Measurements from ENCODE around the gene EDC3. TPM values are rescaled to one million over a fixed set of nuclear protein-coding genes. Genes with fewer than 3 reads are reported as not detected.

The EDC3 gene
- polyA plus RNA-seq, 4 donors = 13.5 to 29.2 (median 21.2) TPM

- 82 to 89% (median 88%) methylated on average over 3 of the region's 3 CpGs for WGBS, 3 donors
- FAIRE-seq = no peak
Measured at GRCh38 chr15:74592222-74592621, 103.6 kb downstream of the EDC3 start.

GRCh38 chr15:74589826-74590225 lies 106.0 kb downstream of the EDC3 start:
- peaks cover 9 to 74% (median 12%) of the 10 kb centered on the region in 3 donors for H3K36me3 ChIP-seq (ENCODE audit: control insufficient read depth in 3 of 3, insufficient read depth in 2 of 3, low read depth in 1 of 3, low read length in 3 of 3)

More at GRCh38 chr15:74592222-74592621, 103.6 kb downstream of the EDC3 start:
- Histone ChIP-seq H3K4me3 (ENCODE audit: low read depth in 1 of 3, low read length in 3 of 3) (no peak overlapping the region), H3K27me3 (ENCODE audit: control insufficient read depth in 3 of 3, insufficient read depth in 3 of 3, low read length in 3 of 3) (no peaks in the 10 kb centered on the region), H3K4me1 (ENCODE audit: control insufficient read depth in 3 of 3, insufficient read depth in 2 of 3, low read depth in 1 of 3, low read length in 2 of 3) (peaks cover 0 to 7% (median 0%) of the 10 kb centered on the region in 3 donors), H3K9me3 (ENCODE audit: control insufficient read depth in 2 of 2, insufficient read depth in 1 of 2, low read depth in 1 of 2, low read length in 1 of 2) (no peaks in the 10 kb centered on the region), H3K36me3 (ENCODE audit: control insufficient read depth in 3 of 3, insufficient read depth in 2 of 3, low read depth in 1 of 3, low read length in 3 of 3) (peaks cover 4 to 71% (median 10%) of the 10 kb centered on the region in 3 donors), H3K27ac (ENCODE audit: low read depth in 1 of 3, low read length in 2 of 3) (no peak overlapping the region)
- no peak for DNase-seq

GRCh38 chr15:74585857-74586256 lies 110.0 kb downstream of the EDC3 start:
- Histone ChIP-seq H3K4me1 (ENCODE audit: control insufficient read depth in 3 of 3, insufficient read depth in 2 of 3, low read depth in 1 of 3, low read length in 2 of 3) (no peaks in the 10 kb centered on the region), H3K27ac (ENCODE audit: low read depth in 1 of 3, low read length in 2 of 3) (no peak overlapping the region), H3K4me3 (ENCODE audit: low read depth in 1 of 3, low read length in 3 of 3) (no peak overlapping the region), H3K36me3 (ENCODE audit: control insufficient read depth in 3 of 3, insufficient read depth in 2 of 3, low read depth in 1 of 3, low read length in 3 of 3) (peaks cover 10 to 54% (median 11%) of the 10 kb centered on the region in 3 donors), H3K27me3 (ENCODE audit: control insufficient read depth in 3 of 3, insufficient read depth in 3 of 3, low read length in 3 of 3) (no peaks in the 10 kb centered on the region), H3K9me3 (ENCODE audit: control insufficient read depth in 2 of 2, insufficient read depth in 1 of 2, low read depth in 1 of 2, low read length in 1 of 2) (no peaks in the 10 kb centered on the region)
- WGBS, 3 donors = 92 to 94% (median 92%) methylated on average over 9 of the region's 9 CpGs
- FAIRE-seq = no peak
- no peak for DNase-seq

More at GRCh38 chr15:74589826-74590225, 106.0 kb downstream of the EDC3 start:
- FAIRE-seq = no peak
- no peak for DNase-seq
- no peak overlapping the region for H3K4me3 ChIP-seq (ENCODE audit: low read depth in 1 of 3, low read length in 3 of 3)
- H3K9me3 ChIP-seq (ENCODE audit: control insufficient read depth in 2 of 2, insufficient read depth in 1 of 2, low read depth in 1 of 2, low read length in 1 of 2) = no peaks in the 10 kb centered on the region
- no peak overlapping the region for H3K27ac ChIP-seq (ENCODE audit: low read depth in 1 of 3, low read length in 2 of 3)
- no peaks in the 10 kb centered on the region for H3K27me3 ChIP-seq (ENCODE audit: control insufficient read depth in 3 of 3, insufficient read depth in 3 of 3, low read length in 3 of 3)
- 92 to 96% (median 92%) methylated on average over 6 of the region's 6 CpGs for WGBS, 3 donors
- peaks cover 0 to 4% (median 0%) of the 10 kb centered on the region in 3 donors for H3K4me1 ChIP-seq (ENCODE audit: control insufficient read depth in 3 of 3, insufficient read depth in 2 of 3, low read depth in 1 of 3, low read length in 2 of 3)

- no peaks in the 10 kb centered on the region for H3K9me3 ChIP-seq (ENCODE audit: control insufficient read depth in 2 of 2, insufficient read depth in 1 of 2, low read depth in 1 of 2, low read length in 1 of 2)
- 60 to 72% (median 70%) methylated on average over 3 of the region's 3 CpGs for WGBS, 3 donors
- FAIRE-seq (no peak), DNase-seq (no peak)
- H3K27me3 ChIP-seq (ENCODE audit: control insufficient read depth in 3 of 3, insufficient read depth in 3 of 3, low read length in 3 of 3) = no peaks in the 10 kb centered on the region
- no peaks in the 10 kb centered on the region for H3K4me1 ChIP-seq (ENCODE audit: control insufficient read depth in 3 of 3, insufficient read depth in 2 of 3, low read depth in 1 of 3, low read length in 2 of 3)
- no peak overlapping the region for H3K27ac ChIP-seq (ENCODE audit: low read depth in 1 of 3, low read length in 2 of 3)
- H3K4me3 ChIP-seq (ENCODE audit: low read depth in 1 of 3, low read length in 3 of 3) = no peak overlapping the region
- peaks cover 6 to 54% (median 10%) of the 10 kb centered on the region in 3 donors for H3K36me3 ChIP-seq (ENCODE audit: control insufficient read depth in 3 of 3, insufficient read depth in 2 of 3, low read depth in 1 of 3, low read length in 3 of 3)
Measured at GRCh38 chr15:74585191-74585590, 110.6 kb downstream of the EDC3 start.

GRCh38 chr15:74584779-74585178 lies 111.0 kb downstream of the EDC3 start:
- FAIRE-seq (no peak), DNase-seq (no peak)
- H3K27me3 ChIP-seq (ENCODE audit: control insufficient read depth in 3 of 3, insufficient read depth in 3 of 3, low read length in 3 of 3) = no peaks in the 10 kb centered on the region

GRCh38 chr15:74584204-74584603 lies 111.6 kb downstream of the EDC3 start:
- H3K27ac ChIP-seq (ENCODE audit: low read depth in 1 of 3, low read length in 2 of 3) = no peak overlapping the region
- no peaks in the 10 kb centered on the region for H3K27me3 ChIP-seq (ENCODE audit: control insufficient read depth in 3 of 3, insufficient read depth in 3 of 3, low read length in 3 of 3)
- DNase-seq = no peak
- WGBS, 3 donors = 83 to 88% (median 85%) methylated on average over 2 of the region's 2 CpGs
- FAIRE-seq = no peak
- no peak overlapping the region for H3K4me3 ChIP-seq (ENCODE audit: low read depth in 1 of 3, low read length in 3 of 3)
- no peaks in the 10 kb centered on the region for H3K9me3 ChIP-seq (ENCODE audit: control insufficient read depth in 2 of 2, insufficient read depth in 1 of 2, low read depth in 1 of 2, low read length in 1 of 2)
- H3K4me1 ChIP-seq (ENCODE audit: control insufficient read depth in 3 of 3, insufficient read depth in 2 of 3, low read depth in 1 of 3, low read length in 2 of 3) = no peaks in the 10 kb centered on the region
- peaks cover 6 to 53% (median 7%) of the 10 kb centered on the region in 3 donors for H3K36me3 ChIP-seq (ENCODE audit: control insufficient read depth in 3 of 3, insufficient read depth in 2 of 3, low read depth in 1 of 3, low read length in 3 of 3)

More at GRCh38 chr15:74584779-74585178, 111.0 kb downstream of the EDC3 start:
- H3K4me3 ChIP-seq (ENCODE audit: low read depth in 1 of 3, low read length in 3 of 3) = no peak overlapping the region
- no peaks in the 10 kb centered on the region for H3K4me1 ChIP-seq (ENCODE audit: control insufficient read depth in 3 of 3, insufficient read depth in 2 of 3, low read depth in 1 of 3, low read length in 2 of 3)
- peaks cover 6 to 55% (median 9%) of the 10 kb centered on the region in 3 donors for H3K36me3 ChIP-seq (ENCODE audit: control insufficient read depth in 3 of 3, insufficient read depth in 2 of 3, low read depth in 1 of 3, low read length in 3 of 3)
- 72 to 79% (median 76%) methylated on average over 4 of the region's 4 CpGs for WGBS, 3 donors
- H3K27ac ChIP-seq (ENCODE audit: low read depth in 1 of 3, low read length in 2 of 3) = no peak overlapping the region
- no peaks in the 10 kb centered on the region for H3K9me3 ChIP-seq (ENCODE audit: control insufficient read depth in 2 of 2, insufficient read depth in 1 of 2, low read depth in 1 of 2, low read length in 1 of 2)

Other genes starting within 250 kb of the EDC3 start
- 10 to 100 TPM; 33.3 to 51.7 (median 41.1) TPM for gene UBL7, start 234.9 kb downstream of the EDC3 start, polyA plus RNA-seq
- 10 to 100 TPM in 1 of 4 donors, 1 to 10 TPM in 3; 4.0 to 11.3 (median 5.4) TPM for gene ARID3B, start 154.8 kb downstream of the EDC3 start, polyA plus RNA-seq
- gene CLK3, start 80.2 kb downstream of the EDC3 start, polyA plus RNA-seq = 10 to 100 TPM; 47.8 to 84.5 (median 67.0) TPM
- 10 to 100 TPM in 1 of 4 donors, under 1 TPM in 2, not detected in 1; 0.04 to 13.2 (median 0.66) TPM for gene CYP1A1, start 29.5 kb upstream of the EDC3 start, polyA plus RNA-seq
- not detected for gene CYP1A2, start 52.8 kb upstream of the EDC3 start, polyA plus RNA-seq
- gene CSK, start 86.1 kb upstream of the EDC3 start, polyA plus RNA-seq = 10 to 100 TPM; 39.4 to 76.8 (median 53.2) TPM
- under 1 TPM in 1 of 4 donors, not detected in 3; 0.46 TPM for gene LMAN1L, start 116.8 kb upstream of the EDC3 start, polyA plus RNA-seq
- 1 to 10 TPM in 1 of 4 donors, not detected in 3; 1.1 TPM for gene CPLX3, start 130.6 kb upstream of the EDC3 start, polyA plus RNA-seq
- gene ULK3, start 147.1 kb upstream of the EDC3 start, polyA plus RNA-seq = 100 to 1,000 TPM in 1 of 4 donors, 10 to 100 TPM in 3; 38.2 to 111 (median 81.1) TPM
- 100 to 1,000 TPM in 1 of 4 donors, 10 to 100 TPM in 3; 52.3 to 128 (median 75.7) TPM for gene SCAMP2, start 177.3 kb upstream of the EDC3 start, polyA plus RNA-seq
- gene MPI, start 194.0 kb upstream of the EDC3 start, polyA plus RNA-seq = 10 to 100 TPM; 41.1 to 88.3 (median 69.1) TPM
- 10 to 100 TPM; 12.7 to 41.3 (median 21.6) TPM for gene FAM219B, start 210.8 kb upstream of the EDC3 start, polyA plus RNA-seq
- 100 to 1,000 TPM; 231 to 931 (median 808) TPM for gene COX5A, start 242.0 kb upstream of the EDC3 start, polyA plus RNA-seq

All from small intestine (tissue), 7 donors.